Epithelial cell of proximal tubule (primary cell): ENCODE results near the gene FGB. TPM values are rescaled to one million over a fixed set of nuclear protein-coding genes. Genes with fewer than 3 reads are reported as not detected.
A peak's percentile ranks its signal among the peaks of the same experiment; 100 is the strongest.

Source experiments
- DNase-seq: peaks from one replicate; pipeline ENCODE4 v3.0.0-alpha.2; 2011; ENCODE audit warnings: low read depth
- H3K4me3 ChIP-seq: 2 replicates; pipeline ENCODE4 v1.5.1; 2011; ENCODE audit warnings: low read depth, mild to moderate bottlenecking, low read length
- CTCF ChIP-seq: conservative IDR thresholded peaks from 2 replicates; pipeline ENCODE4 v1.5.1; 2012; ENCODE audit warnings: low read depth, mild to moderate bottlenecking, low read length
- total RNA-seq: library from RNA; depleted of rRNA; stranded (reverse); fragments of >200 nt; gene quantifications from 2 replicates; pipeline ENCODE4 v1.2.3, GENCODE V29; 2015

Gene FGB
- total RNA-seq, 1 donor from 2014 or later, result 2.9 TPM

- peak; percentile 38 for DNase-seq
- H3K4me3 ChIP-seq, result no peak overlapping the region
- peak; percentile 90 for TF ChIP-seq CTCF
Measured at GRCh38 chr4:154551872-154552686, 10.7 kb upstream of the FGB start.

GRCh38 chr4:154559141-154559493, 3.7 kb upstream of the FGB start:
- no peak for TF ChIP-seq CTCF
- H3K4me3 ChIP-seq, result no peak overlapping the region
- no peak for DNase-seq

- DNase-seq, result peak; percentile 19
- no peak overlapping the region for H3K4me3 ChIP-seq
- peak; percentile 81 for TF ChIP-seq CTCF
Measured at GRCh38 chr4:154559494-154560418, 3.1 kb upstream of the FGB start.

- no peak for DNase-seq
- H3K4me3 ChIP-seq, result no peak overlapping the region
- no peak for TF ChIP-seq CTCF
Measured at GRCh38 chr4:154560419-154560801, 2.4 kb upstream of the FGB start.

GRCh38 chr4:154560824-154561231, 2.0 kb upstream of the FGB start:
- DNase-seq, result peak; percentile 23

GRCh38 chr4:154564311-154564710, 1.5 kb downstream of the FGB start:
- TF ChIP-seq CTCF, result no peak
- no peak for DNase-seq
- no peak overlapping the region for H3K4me3 ChIP-seq

More at GRCh38 chr4:154560824-154561231, 2.0 kb upstream of the FGB start:
- no peak overlapping the region for H3K4me3 ChIP-seq
- no peak for TF ChIP-seq CTCF
